ENCODE measurements around the gene UBE4B.
"Not testable (repeated sequence)": the region's sequence is repeated elsewhere in the genome, so short reads cannot be mapped to it uniquely, and the experiment has no call there.

The UBE4B gene

GRCh38 chr1:10073371-10073770, 40.6 kb downstream of the UBE4B start:
- not testable (repeated sequence) for DNase-seq (ENCODE audit: low spot score)

- DNase-seq (ENCODE audit: low spot score), result peak; percentile 94
Observed at GRCh38 chr1:10074059-10074851, 41.5 kb downstream of the UBE4B start.

GRCh38 chr1:10074852-10075730, 42.3 kb downstream of the UBE4B start:
- DNase-seq (ENCODE audit: low spot score), result no peak

DNA sequence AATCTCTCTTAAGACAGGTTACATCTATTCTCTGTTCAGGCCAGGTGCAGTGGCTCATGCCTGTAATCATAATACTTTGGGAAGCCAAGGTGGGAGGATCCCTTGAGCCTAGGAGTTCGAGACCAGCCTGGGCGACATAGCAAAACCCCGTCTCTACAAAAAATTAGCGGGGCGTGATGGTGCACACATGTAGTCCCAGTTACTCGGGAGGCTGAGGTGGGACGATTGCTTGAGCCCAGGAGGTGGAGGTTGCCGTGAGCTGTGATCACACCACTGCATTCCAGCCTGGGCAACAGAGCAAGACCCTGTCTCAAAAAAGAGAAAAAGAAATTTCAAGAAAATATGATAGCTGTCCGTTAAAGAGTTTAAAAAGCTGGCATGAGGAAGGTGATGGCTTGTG, 43.0 kb downstream of the UBE4B start:
- no peak for DNase-seq (ENCODE audit: low spot score)

DNA sequence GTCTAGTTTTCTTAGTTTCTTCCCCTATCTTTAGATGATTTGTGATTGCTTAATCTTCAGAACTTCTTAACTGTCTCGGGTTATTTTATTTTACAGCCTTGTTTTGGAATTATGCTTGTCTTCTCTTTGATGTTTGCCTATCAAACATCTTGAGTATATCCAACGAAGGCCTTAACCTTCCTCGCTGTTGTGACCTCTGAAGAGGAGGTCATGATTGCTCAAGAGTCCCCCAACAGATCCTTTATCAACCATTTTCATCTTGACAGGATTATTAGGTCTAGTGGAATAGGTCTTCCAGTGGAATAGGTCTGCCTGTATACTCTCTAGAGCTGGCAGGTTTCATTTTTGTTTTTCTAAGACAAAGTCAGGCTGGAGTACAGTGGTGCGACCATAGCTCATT, 45.7 kb downstream of the UBE4B start:
- no peak for DNase-seq (ENCODE audit: low spot score)

DNA sequence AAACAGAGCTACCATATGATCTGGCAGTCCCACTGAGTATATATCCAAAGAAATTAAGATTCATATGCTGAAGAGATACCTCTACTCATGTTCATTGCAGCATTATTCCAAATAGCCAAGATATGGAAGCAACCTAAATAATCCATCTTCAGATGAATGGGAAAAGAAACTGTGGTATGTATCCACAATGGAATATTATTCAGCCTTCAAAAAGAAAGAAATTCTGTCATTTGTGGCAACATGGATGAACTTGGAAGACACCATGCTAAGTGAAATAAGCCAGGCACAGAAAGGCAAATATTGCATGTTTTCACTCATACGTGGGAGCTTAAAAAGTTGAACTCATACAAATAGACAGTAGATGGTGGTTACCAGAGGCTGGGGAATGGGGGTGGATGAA, 47.8 kb downstream of the UBE4B start:
- no peak for DNase-seq (ENCODE audit: low spot score)

DNA sequence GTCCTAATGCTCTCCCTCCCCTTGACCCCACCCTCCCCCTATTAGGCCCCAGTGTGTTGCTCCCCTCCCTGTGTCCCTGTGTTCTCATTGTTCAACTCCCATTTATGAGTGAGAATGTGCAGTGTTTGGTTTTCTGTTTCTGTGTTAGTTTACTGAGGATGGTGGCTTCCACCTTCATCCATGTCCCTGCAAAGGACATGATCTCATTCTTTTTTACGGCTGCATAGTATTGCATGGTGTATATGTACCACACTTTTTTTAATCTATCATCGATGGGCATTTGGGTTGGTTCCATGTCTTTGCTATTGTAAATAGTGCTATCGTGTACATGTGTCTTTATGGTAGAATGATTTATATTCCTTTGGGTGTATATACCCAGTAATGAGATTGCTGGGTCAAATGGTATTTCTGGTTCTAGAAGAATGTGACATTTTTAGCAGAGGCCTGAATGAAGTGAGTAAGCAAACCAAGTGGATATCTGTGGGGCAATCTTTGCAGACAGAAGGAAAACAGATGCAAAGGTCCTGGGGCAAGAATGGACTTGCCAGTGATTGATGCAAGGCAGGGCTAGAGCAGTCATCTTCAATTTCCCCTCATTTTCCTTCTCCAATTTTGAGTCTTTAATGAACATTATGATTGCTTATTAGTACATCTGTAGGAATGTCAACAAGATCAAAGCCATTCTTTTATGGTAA, 50.2 kb downstream of the UBE4B start:
- peak; percentile 60 for DNase-seq (ENCODE audit: low spot score)

GRCh38 chr1:10084045-10084444, 51.3 kb downstream of the UBE4B start:
- no peak for DNase-seq (ENCODE audit: low spot score)

- no peak for DNase-seq (ENCODE audit: low spot score)
Observed at GRCh38 chr1:10085076-10085475, 52.3 kb downstream of the UBE4B start.

GRCh38 chr1:10087210-10087609, 54.5 kb downstream of the UBE4B start:
- DNase-seq (ENCODE audit: low spot score), result no peak

- no peak for DNase-seq (ENCODE audit: low spot score)
Observed at GRCh38 chr1:10101929-10102328, 69.2 kb downstream of the UBE4B start.

DNA sequence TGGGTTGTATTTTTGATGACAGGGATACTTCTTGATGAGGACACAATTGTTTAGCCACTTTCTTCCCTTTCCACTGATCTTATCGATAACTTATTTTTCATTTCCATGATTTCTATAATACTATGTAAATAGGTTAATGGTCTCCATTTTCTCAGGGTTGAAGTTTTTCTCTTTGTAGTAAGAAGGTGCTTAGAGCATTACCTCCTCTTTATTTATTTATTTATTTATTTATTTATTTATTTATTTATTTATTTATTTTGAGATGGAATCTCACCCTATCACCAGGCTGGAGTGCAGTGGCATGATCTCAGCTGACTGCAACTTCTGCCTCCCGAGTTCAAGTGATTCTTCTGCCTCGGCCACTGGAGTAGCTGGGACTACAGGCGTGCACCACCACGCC, 70.4 kb downstream of the UBE4B start:
- DNase-seq (ENCODE audit: low spot score), result no peak

DNA sequence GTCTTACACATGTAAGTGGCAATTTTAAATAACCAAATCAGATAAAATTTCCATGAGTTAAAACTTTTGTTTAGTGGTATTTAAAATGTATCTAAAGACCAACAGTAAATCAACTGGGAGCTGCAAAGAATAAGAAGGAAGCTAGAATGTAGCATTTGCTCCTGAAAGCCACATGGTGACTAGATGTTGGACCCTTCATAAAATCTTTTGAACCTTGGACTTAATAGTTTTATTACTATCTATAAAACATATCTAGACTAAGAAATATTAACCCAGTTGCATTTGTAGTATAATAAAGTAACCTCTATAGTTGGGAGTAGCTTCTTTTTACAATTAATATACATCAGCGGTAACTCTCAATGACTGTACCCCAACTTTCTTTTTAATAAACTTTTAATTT, 72.1 kb downstream of the UBE4B start:
- no peak for DNase-seq (ENCODE audit: low spot score)

DNA sequence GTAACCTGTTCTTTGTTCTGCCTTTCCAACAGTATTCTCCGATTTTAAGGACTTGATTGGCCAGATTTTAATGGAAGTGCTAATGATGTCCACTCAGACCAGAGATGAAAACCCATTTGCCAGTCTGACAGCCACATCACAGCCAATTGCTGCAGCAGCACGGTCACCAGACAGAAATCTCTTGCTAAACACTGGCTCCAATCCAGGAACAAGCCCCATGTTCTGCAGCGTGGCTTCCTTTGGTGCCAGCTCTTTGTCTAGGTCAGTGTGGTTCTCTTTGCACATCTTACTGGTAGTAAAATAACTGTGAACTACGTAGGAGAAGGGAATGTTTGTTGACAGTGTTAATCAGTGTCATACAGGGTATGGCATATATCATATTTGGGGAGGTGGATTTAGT, 72.7 kb downstream of the UBE4B start:
- no peak for DNase-seq (ENCODE audit: low spot score)

DNA sequence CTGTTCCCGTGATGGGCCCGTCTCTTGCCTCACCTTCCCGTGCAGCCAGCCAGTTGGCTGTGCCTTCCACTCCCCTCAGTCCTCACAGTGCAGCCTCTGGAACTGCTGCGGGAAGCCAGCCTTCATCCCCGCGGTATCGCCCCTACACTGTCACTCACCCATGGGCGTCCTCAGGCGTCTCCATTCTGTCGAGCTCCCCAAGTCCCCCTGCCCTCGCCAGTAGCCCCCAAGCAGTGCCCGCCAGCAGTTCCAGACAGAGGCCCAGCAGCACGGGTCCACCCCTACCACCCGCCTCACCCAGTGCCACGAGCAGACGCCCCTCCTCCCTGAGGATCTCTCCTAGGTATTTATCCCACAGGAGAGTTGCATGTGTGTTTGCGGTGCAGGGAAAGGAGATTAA, 73.5 kb downstream of the UBE4B start:
- no peak for DNase-seq (ENCODE audit: low spot score)

- DNase-seq (ENCODE audit: low spot score), result no peak
Observed at GRCh38 chr1:10106756-10107475, 74.2 kb downstream of the UBE4B start.

GRCh38 chr1:10107476-10107847, 74.7 kb downstream of the UBE4B start:
- DNase-seq (ENCODE audit: low spot score), result not testable (repeated sequence)

- peak; percentile 55 for DNase-seq (ENCODE audit: low spot score)
Observed at GRCh38 chr1:10108134-10108663, 75.4 kb downstream of the UBE4B start.

- no peak for DNase-seq (ENCODE audit: low spot score)
Observed at GRCh38 chr1:10108948-10109708, 76.4 kb downstream of the UBE4B start.

DNA sequence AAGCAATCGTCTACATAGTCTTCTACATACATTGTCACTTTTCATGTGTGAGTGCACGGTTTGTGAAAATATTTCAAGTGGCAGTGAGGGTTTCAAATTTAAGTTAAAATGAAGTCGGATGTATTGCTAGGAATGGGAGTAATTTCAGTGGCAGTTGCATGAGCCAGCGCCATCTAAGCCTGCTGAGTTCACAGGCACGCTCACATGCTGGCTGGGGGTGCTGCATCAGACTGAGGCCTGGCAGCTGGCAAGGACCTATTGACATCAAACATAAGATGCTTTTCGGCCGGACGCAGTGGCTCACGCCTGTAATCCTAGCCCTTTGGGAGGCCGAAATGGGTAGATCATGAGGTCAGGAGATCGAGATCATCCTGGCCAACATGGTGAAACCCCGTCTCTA, 80.7 kb downstream of the UBE4B start:
- DNase-seq (ENCODE audit: low spot score), result no peak

GRCh38 chr1:10114746-10115145, 82.0 kb downstream of the UBE4B start:
- no peak for DNase-seq (ENCODE audit: low spot score)
